Transverse colon (tissue), 4 donors: ENCODE measurements around the gene MUCL3.

Experiments
- CTCF ChIP-seq, 5 experiments: fragments of 200-600 bp in 3 of 5; fragments of 450-650 bp in 2 of 5; sonication (generic) in 3 of 5; IDR thresholded peaks; 1 replicate in 2 of 5; 2 replicates in 3 of 5; pipeline ENCODE4 v1.5.1; 2016 to 2017; ENCODE audit warnings: antibody characterized with exemption in 5 of 5, inconsistent platforms in 3 of 5, mild to moderate bottlenecking in 2 of 5, moderate library complexity in 1 of 5
- EP300 ChIP-seq: sonication (generic); formaldehyde crosslinking; IDR thresholded peaks from one replicate; pipeline ENCODE4 v1.6.1; 2017; ENCODE audit warnings: antibody characterized with exemption, low read depth
- POLR2A ChIP-seq: fragments of 450-650 bp; IDR thresholded peaks from one replicate; pipeline ENCODE4 v1.6.1; 2016; ENCODE audit warnings: antibody characterized with exemption, mild to moderate bottlenecking, moderate library complexity
- POLR2AphosphoS5 ChIP-seq, 3 donors: sonication (generic); formaldehyde crosslinking; IDR thresholded peaks; one replicate each; pipeline ENCODE4 v1.6.1; 2016; ENCODE audit warnings: antibody characterized with exemption in 3 of 3

DNA sequence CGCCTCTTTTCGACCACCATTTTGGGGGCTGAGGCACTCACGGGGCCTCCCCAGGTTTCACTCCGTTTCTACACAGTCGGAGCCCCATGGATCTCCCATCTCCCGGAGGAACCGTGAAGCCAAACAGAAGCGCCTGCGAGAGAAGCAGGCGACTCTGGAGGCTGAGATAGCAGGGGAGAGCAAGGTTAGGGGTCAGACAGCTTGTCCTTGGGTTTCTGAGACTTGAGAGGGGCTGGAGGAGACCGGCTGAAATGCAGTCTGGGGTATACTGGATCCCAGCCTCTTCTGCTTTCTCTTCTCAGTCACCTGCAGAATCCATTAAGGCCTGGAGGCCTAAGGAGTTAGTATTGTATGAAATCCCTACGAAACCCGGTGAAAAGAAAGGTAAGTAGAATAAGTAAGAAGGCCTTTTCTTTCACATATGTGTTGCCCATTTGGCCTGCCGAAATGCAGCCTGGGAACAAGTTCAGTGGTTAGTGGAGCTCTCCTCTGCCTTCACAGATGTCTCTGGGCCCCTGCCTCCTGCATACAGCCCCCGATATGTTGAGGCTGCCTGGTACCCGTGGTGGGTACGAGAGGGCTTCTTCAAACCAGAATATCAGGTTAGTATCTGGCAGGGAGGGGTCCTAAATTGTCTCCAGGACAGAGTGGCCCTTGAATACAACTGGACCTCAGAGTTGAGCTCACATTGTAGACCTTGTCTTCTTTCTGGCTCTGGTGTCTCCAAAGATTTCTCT lies 25.8 kb upstream of the MUCL3 start:
- TF ChIP-seq CTCF (IDR thresholded peaks at IDR 0.05) (no peak), POLR2A (no peak), EP300 (no peak), POLR2AphosphoS5 (IDR thresholded peaks at IDR 0.05) (no peak)
